Measurements from ENCODE around the gene GCLC. TPM values are rescaled to one million over a fixed set of nuclear protein-coding genes. Genes with fewer than 3 reads are reported as not detected.

Gene GCLC
- total RNA-seq, 1 experiment from 2014 or later: 4.4 TPM

DNA sequence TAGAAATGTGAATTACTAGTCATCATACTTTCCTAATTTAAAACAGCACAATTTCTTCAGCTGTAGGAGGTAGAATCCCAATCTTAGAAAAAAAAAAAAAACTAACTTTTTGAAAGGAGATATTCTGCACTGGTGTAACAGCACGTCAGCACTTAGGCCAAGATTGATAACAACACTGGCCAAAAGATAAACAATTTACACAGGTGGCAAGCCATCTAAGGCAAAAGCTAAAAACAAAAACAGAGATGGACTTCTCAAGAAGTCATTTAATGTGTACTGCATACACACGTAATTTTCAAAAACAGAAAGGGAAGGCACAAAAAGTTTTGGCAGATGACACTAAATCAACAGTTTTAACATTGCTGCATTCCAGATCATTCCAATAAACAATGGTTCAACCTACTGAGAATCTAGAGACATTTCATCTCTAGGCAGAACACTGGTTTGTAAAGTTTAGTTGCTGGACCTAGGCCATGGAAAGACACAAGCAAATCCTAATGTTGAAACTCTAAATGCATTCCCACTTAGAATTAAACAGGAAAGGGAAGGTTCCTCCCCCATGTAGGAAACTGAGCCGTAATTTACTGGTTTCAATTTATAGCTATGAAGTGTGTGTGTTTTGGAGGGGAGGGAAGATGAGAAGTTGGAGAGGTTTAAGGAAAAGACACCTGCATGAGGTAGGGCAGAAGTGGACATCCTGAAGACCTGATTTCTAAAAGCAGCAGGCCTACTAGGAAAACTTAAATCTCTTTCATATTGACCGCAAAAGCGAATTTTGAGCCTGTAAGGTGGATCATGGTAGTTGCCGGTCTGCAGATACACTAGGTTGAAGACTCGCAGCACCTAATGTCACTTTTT is 1.3 kb downstream of the GCLC start:
- no peaks in the 10 kb centered on the region for H3K9me3 ChIP-seq (replicated peaks)
- DNase-seq: no peak
- no peaks in the 10 kb centered on the region for H3K36me3 ChIP-seq
- no peaks in the 10 kb centered on the region for H3K4me1 ChIP-seq
- H3K4me3 ChIP-seq: peak overlapping the region; percentile 74
- no peak overlapping the region for H3K27ac ChIP-seq
- no peaks in the 10 kb centered on the region for H3K27me3 ChIP-seq

DNA sequence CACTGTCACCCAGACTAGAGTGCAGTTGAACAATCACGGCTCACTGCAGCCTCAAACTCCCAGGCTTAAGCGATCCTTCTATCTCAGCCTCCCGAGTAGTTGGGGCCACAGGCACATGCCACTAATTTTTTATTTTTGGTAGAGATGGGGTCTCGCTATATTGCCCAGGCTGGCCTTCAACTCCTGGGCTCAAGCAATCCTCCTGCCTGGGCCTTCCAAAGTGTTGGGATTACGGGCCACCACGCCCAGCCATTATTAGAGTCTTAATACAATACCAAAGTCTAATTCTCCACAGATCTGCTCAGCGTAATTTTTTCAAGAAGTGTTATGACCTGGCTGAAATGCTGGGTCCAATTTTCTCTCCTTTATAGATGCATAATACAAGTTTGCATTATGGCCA is 3.0 kb downstream of the GCLC start:
- DNase-seq: no peak
- Histone ChIP-seq H3K4me1 (no peaks in the 10 kb centered on the region), H3K4me3 (no peak overlapping the region), H3K9me3 (replicated peaks) (no peaks in the 10 kb centered on the region), H3K27me3 (no peaks in the 10 kb centered on the region), H3K27ac (no peak overlapping the region), H3K36me3 (no peaks in the 10 kb centered on the region)

DNA sequence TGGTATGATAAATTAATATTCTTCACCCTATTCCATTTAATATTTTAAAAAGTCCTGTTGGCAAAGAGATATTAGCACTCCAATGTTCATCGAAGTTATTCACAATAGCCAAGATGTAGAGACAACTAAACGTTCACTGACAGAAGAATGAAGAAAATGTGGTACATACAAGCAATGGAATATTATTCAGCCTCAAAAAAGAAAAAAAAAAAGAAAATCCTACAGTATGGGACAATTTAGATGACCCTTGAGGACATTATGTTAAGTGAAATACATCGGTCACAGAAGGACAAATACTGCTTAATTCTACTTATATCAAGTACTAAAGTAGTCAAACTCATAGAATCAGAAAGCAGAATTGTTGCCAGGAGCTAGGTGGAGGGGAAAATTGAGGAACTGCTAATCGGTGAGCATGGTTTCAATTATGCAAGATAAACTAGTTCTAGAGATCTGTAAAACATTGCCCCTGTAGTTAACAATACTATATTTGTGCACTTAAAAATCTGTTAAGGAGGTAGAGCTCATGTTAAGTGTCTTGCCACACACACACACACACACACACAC is 4.7 kb downstream of the GCLC start:
- no peak for DNase-seq
- Histone ChIP-seq H3K36me3 (no peaks in the 10 kb centered on the region), H3K4me1 (no peaks in the 10 kb centered on the region), H3K9me3 (replicated peaks) (no peaks in the 10 kb centered on the region), H3K27me3 (no peaks in the 10 kb centered on the region), H3K4me3 (no peak overlapping the region), H3K27ac (no peak overlapping the region)

DNA sequence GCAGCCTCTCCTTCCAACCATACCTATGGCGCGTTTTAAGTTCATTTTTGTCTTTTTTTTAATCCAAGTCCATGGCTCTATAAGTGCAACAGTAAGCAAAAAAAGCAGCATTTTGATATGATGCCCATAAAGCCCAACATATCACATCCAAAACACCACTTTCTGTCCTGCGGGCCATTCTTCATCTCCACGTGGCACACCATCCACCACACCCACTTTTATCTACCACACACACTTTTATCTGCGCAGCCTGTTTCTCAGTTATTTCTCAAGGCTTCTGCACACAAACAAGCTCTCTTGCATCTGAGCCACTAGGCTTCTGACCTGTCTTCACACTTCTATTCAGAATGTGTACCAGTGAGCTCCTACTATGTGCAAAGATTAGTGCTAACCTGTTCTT is 5.3 kb downstream of the GCLC start:
- DNase-seq: no peak
- Histone ChIP-seq H3K27ac (no peak overlapping the region), H3K36me3 (no peaks in the 10 kb centered on the region), H3K9me3 (replicated peaks) (no peaks in the 10 kb centered on the region), H3K27me3 (no peaks in the 10 kb centered on the region), H3K4me1 (no peaks in the 10 kb centered on the region), H3K4me3 (no peak overlapping the region)

DNA sequence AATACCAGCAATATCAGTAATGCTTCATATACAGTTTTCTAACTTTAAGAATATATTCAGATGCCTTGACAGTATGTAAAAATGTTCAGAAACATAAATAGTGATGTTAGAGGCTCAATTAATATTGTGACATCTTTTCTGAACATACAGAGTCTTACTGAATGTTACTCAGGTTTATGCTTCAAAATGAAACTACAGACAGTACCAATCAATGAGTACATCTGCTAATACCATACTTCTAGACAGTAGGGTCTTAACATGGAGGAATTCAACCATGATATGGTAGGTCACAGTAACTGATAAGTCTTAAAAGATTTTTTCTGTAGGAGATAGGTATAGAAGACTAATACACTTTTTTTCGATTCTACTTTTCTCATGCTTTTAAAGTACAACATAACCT is 8.3 kb downstream of the GCLC start:
- no peak overlapping the region for H3K27ac ChIP-seq
- no peaks in the 10 kb centered on the region for H3K27me3 ChIP-seq
- no peaks in the 10 kb centered on the region for H3K36me3 ChIP-seq
- H3K9me3 ChIP-seq (replicated peaks): no peaks in the 10 kb centered on the region
- H3K4me3 ChIP-seq: no peak overlapping the region
- DNase-seq: no peak
- H3K4me1 ChIP-seq: no peaks in the 10 kb centered on the region

DNA sequence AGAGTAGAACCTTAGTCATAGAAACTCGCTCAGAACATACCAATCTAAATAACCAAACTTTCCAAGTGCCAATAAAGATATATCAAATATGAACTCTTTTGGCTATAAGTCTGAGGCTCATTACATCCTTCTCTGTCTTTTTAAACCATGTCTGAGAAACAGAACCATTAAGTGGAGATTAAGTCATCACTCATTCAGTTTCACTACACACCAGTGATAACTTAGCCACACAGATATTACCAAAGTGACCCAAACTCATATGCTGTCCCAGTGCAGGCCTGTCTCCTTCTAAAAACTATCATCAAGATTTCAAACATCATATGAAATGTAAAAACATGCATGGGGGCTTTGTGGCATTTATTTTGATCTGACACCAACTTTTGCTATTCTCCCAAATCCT is 12.0 kb downstream of the GCLC start:
- no peak for DNase-seq
- Histone ChIP-seq H3K4me1 (no peaks in the 10 kb centered on the region), H3K9me3 (replicated peaks) (no peaks in the 10 kb centered on the region), H3K27ac (no peak overlapping the region), H3K36me3 (no peaks in the 10 kb centered on the region), H3K27me3 (no peaks in the 10 kb centered on the region), H3K4me3 (no peak overlapping the region)

DNA sequence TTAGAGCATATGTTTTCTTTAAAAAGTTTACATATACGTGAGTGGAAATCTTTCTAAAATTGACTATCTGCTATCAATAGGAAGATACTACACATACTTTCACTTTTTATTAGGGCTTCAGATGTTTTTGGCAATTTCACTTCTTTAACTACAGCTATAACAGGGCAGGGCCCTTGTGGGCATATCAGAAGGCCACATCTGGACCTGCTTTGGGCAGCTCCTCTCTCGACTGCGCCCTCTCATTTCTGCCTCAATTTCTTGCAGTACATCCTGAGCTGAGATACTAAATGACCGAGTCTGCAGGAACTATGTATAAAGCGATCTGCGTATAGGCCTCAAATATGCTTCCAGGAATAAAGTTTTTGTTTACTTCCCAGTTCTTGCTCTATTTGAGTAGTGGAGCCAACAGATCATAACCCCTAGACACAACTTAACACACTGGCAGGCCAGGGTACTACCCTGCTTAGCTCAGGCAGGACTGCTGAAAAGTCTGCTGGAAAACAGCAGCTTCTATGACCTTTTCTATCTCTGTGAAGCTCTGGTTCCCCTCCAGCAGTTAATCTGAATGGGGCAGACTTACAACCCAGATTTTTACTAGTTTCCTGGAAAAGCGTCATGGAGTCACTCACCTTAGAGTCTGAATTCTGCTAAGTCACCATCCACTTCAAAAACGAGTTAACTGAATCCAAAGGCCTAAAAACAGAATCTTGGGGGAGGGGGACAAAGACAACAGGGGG is 12.7 kb downstream of the GCLC start:
- Histone ChIP-seq H3K36me3 (no peaks in the 10 kb centered on the region), H3K9me3 (replicated peaks) (no peaks in the 10 kb centered on the region), H3K27ac (no peak overlapping the region), H3K4me3 (no peak overlapping the region), H3K27me3 (no peaks in the 10 kb centered on the region), H3K4me1 (no peaks in the 10 kb centered on the region)
- no peak for DNase-seq

DNA sequence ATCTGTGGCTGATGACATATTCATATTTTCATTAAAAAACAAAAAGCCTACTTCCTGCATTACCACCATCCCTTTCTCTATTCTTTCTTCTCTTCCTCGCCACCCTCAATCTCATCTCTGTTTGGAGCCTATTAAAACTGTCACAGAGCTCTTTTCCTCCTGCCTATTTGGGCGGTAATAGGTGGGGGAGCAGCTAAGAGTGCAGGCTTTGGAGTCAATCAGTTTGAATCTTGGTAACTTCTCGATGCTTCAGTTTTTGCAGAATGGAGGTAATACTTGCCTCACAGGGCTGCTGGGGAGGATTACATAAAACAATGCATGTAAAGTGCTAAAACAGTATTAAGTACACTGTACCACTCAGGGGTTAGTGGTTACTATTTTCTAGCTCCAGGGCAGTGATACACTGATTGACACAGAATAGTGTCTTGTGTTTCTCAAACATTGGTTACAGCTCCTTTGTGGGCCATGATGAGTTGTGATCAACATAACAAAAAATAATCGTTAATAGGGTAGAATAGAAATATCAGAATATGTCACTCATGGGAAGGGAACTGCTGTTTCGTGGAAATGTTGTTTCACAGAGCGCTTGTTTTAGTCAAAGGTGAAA is 14.0 kb downstream of the GCLC start:
- H3K27me3 ChIP-seq: no peaks in the 10 kb centered on the region
- no peaks in the 10 kb centered on the region for H3K36me3 ChIP-seq
- H3K27ac ChIP-seq: no peak overlapping the region
- H3K4me1 ChIP-seq: no peaks in the 10 kb centered on the region
- H3K4me3 ChIP-seq: no peak overlapping the region
- no peak for DNase-seq
- no peaks in the 10 kb centered on the region for H3K9me3 ChIP-seq (replicated peaks)

DNA sequence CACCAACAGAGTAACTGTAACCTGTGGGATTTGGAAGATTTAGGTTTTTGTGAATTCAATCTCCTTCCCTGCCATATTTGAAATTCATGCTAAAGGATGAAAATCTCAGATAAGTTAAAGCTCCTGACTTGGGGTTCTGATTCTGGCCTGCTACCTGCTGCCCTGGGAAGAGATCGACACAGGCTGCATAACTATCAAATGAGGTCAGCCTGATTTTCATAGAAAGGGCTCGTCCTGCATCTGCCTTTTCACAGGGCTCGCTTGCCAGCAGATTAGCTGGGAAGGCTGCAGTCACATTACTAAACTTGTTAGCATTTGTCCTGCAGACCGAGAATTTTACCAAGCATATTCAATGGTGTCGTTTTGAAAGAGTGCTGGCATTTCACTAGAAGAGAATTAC is 14.6 kb downstream of the GCLC start:
- Histone ChIP-seq H3K4me3 (no peak overlapping the region), H3K4me1 (no peaks in the 10 kb centered on the region), H3K27ac (no peak overlapping the region), H3K36me3 (no peaks in the 10 kb centered on the region), H3K27me3 (no peaks in the 10 kb centered on the region), H3K9me3 (replicated peaks) (no peaks in the 10 kb centered on the region)
- no peak for DNase-seq

DNA sequence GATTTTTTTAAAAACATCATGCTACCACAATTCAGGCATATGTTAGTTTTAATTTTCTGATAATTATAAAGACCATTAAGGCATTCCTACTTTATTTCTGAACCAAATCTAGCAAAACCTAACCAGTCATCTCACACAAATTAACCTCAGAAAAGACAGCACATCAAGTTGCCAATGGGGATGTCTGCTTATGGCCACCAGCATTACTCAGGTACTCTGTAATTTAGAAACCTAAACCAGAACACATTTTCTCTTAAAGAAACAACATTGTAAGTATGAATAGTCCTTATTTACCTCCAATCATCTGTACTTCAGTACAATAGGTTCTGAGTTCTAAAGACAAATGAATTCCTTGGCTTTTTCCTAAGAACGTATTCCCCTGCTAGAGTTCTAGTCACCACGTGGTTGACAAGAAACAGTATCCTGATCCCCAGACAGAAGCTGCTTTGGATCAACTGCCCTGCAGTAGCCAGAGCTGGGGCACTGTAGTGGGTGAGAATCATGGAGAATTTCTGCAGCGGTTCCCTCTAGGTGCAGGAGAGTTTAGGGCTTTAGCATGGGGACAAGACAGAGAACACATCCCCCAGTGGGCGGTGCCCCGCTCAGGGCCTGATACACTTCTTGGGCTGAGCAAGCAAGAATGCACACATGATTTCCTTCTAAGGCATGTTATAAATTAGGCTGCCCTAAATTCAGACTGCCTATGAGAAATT is 15.4 kb downstream of the GCLC start:
- Histone ChIP-seq H3K27ac (no peak overlapping the region), H3K27me3 (no peaks in the 10 kb centered on the region), H3K4me3 (no peak overlapping the region), H3K4me1 (no peaks in the 10 kb centered on the region), H3K9me3 (replicated peaks) (no peaks in the 10 kb centered on the region), H3K36me3 (no peaks in the 10 kb centered on the region)
- no peak for DNase-seq

DNA sequence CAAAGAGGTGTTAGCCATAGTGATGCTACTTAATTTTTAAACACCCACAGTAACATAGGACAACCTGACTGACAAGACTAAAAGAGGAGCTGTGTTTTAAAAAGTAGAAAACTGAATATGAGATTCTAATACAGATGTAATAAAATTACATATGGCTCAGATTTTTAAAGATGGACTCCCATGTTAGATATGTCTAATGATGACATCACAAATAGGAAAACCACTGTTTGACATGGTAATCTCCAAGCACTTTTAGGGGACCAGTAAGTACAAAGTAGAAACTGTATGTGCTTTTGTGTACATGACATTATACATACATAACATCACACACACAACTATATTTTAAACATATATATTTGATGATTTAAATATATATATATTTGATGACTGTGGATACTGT is 16.8 kb downstream of the GCLC start:
- H3K4me3 ChIP-seq: no peak overlapping the region
- no peak overlapping the region for H3K27ac ChIP-seq
- no peaks in the 10 kb centered on the region for H3K9me3 ChIP-seq (replicated peaks)
- no peaks in the 10 kb centered on the region for H3K4me1 ChIP-seq
- DNase-seq: no peak
- no peaks in the 10 kb centered on the region for H3K36me3 ChIP-seq
- no peaks in the 10 kb centered on the region for H3K27me3 ChIP-seq

DNA sequence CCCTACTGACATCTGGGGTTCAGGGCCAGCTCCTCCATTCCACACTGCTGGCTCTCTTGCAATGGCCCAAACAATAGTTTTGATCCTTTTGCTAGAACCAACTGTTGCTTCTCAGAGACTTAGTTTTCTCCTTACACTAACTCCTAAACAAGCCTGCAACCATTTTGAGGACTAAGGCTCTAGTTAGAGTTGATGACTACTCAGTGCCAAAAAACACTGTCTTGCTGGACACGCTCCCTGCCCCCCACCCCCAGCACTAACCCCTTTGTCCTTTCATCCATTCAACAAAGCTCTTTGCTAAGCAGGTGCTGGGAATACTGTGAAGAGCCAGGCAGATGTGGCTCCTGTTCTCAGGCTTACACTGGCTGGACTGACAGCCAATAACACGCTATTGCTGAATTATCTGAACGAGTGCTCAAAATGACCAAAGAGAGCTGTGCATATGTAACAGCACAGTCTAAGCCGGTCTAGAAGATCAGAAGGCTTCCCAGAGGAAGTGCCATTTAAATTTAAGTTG is 17.6 kb downstream of the GCLC start:
- no peaks in the 10 kb centered on the region for H3K27me3 ChIP-seq
- H3K9me3 ChIP-seq (replicated peaks): no peaks in the 10 kb centered on the region
- no peaks in the 10 kb centered on the region for H3K36me3 ChIP-seq
- no peak overlapping the region for H3K4me3 ChIP-seq
- H3K27ac ChIP-seq: no peak overlapping the region
- DNase-seq: no peak
- H3K4me1 ChIP-seq: no peaks in the 10 kb centered on the region

DNA sequence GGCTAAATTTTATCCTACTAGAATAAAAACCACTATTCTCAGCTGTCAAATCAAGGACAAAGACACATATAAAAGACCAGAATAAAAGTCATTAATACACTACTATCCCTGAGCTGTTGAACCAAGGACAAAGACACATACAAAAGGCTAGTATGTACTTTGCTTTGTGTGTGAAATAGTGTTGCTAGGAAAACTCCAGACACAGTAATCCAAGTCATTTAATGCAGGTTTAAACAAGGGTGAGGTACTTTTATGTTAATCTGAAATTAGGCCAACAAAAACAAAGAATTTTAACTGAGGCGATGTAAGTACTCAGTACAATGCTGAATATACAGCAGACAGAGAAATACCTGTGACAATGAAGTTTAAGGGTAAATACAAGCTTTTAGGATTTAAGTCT is 18.9 kb downstream of the GCLC start:
- DNase-seq: no peak
- H3K27ac ChIP-seq: no peak overlapping the region
- H3K4me3 ChIP-seq: no peak overlapping the region
- no peaks in the 10 kb centered on the region for H3K4me1 ChIP-seq
- no peaks in the 10 kb centered on the region for H3K9me3 ChIP-seq (replicated peaks)
- H3K36me3 ChIP-seq: no peaks in the 10 kb centered on the region
- H3K27me3 ChIP-seq: no peaks in the 10 kb centered on the region

DNA sequence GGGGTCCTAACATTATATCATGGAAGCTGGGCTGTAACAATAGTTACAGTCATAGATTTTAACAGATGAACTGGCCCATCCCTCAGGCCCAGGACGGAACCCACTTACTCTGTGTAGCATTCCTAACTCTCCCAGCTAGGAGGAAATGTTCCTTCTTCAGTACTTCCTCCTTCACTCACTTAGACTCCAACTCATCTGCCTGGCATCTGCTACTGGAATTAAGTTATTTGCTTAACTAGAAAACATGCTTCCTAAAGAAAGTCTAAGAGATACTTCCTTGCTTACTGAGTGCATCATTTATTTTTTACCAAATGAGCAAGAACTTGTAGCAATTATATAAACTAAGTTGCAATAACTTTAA is 20.5 kb downstream of the GCLC start:
- H3K27me3 ChIP-seq: no peaks in the 10 kb centered on the region
- H3K9me3 ChIP-seq (replicated peaks): no peaks in the 10 kb centered on the region
- H3K27ac ChIP-seq: no peak overlapping the region
- no peaks in the 10 kb centered on the region for H3K4me1 ChIP-seq
- DNase-seq: no peak
- no peaks in the 10 kb centered on the region for H3K36me3 ChIP-seq
- H3K4me3 ChIP-seq: no peak overlapping the region
